ENCODE data around the gene FNDC11.

GRCh38 chr20:63566395-63567135, 12.6 kb downstream of the FNDC11 start:
- TF ChIP-seq CTCF (IDR thresholded peaks at IDR 0.05 in 8 of 11, conservative IDR thresholded peaks at IDR 0.05 in 3 of 11) (no peak), POLR2A (IDR thresholded peaks at IDR 0.05) (no peak)
